Inferior parietal cortex (tissue), 1 donor: Measurements from ENCODE around the gene INCA1.
A peak's percentile ranks its signal among the peaks of the same experiment; 100 is the strongest.

Source experiments
- DNase-seq: peaks from one replicate; pipeline ENCODE4 v3.0.0-alpha.2; 2016; ENCODE audit errors: extremely low spot score

INCA1 gene

GRCh38 chr17:5003214-5003867 lies 6.0 kb upstream of the INCA1 start:
- DNase-seq, result no peak

- DNase-seq, result no peak
These were observed 4.9 kb upstream of the INCA1 start for GRCh38 chr17:5002121-5002788.

GRCh38 chr17:5000237-5000639 lies 2.9 kb upstream of the INCA1 start:
- DNase-seq, result no peak

- no peak for DNase-seq
These were observed 2.2 kb upstream of the INCA1 start for GRCh38 chr17:4999430-5000093.

- DNase-seq, result no peak
These were observed 1.6 kb upstream of the INCA1 start for GRCh38 chr17:4998732-4999429.

GRCh38 chr17:4998027-4998731 lies 857 bp upstream of the INCA1 start:
- DNase-seq, result no peak

GRCh38 chr17:4994081-4994595 lies 3.2 kb downstream of the INCA1 start:
- no peak for DNase-seq

GRCh38 chr17:4987767-4988567 lies 9.4 kb downstream of the INCA1 start:
- peak; percentile 15 for DNase-seq

- DNase-seq, result peak; percentile 77
These were observed 10.2 kb downstream of the INCA1 start, which contains the start of gene CAMTA2 for GRCh38 chr17:4986951-4987766. Gene CAMTA2, minus strand, starts transcription at chr17:4987675. Its CDS starts 1,453 bp downstream, at chr17:4986222.

GRCh38 chr17:4986403-4986802 lies 10.9 kb downstream of the INCA1 start:
- no peak for DNase-seq

GRCh38 chr17:4982305-4982704 lies 15.0 kb downstream of the INCA1 start:
- DNase-seq, result no peak

- peak; percentile 60 for DNase-seq
These were observed 16.6 kb downstream of the INCA1 start for GRCh38 chr17:4980644-4981216.

- DNase-seq, result no peak
These were observed 18.6 kb downstream of the INCA1 start for GRCh38 chr17:4978726-4979125.

- DNase-seq, result no peak
These were observed 23.1 kb downstream of the INCA1 start for GRCh38 chr17:4974115-4974670.

- no peak for DNase-seq
These were observed 23.8 kb downstream of the INCA1 start for GRCh38 chr17:4973256-4974114.

GRCh38 chr17:4972752-4973151 lies 24.6 kb downstream of the INCA1 start:
- no peak for DNase-seq

GRCh38 chr17:4972322-4972721 lies 25.0 kb downstream of the INCA1 start:
- no peak for DNase-seq

GRCh38 chr17:4971826-4972225 lies 25.5 kb downstream of the INCA1 start:
- DNase-seq, result no peak
